GM08714 (cell line): Measurements from ENCODE around the gene PPM1M.

Experiments
- H3K4me3 ChIP-seq: fragments of 200-500 bp; sonication (Bioruptor generic); 2 replicates; pipeline ENCODE4 v1.5.1; 2014; ENCODE audit warnings: mild to moderate bottlenecking, low read length, inconsistent platforms
- ZNF274 ChIP-seq: IDR thresholded peaks from 2 replicates; pipeline ENCODE4 v1.6.1; 2012; ENCODE audit warnings: mild to moderate bottlenecking, low read depth, low read length

Gene PPM1M

GRCh38 chr3:52294320-52295150 is 49.0 kb downstream of the PPM1M start:
- TF ChIP-seq ZNF274 = no peak
- no peak overlapping the region for H3K4me3 ChIP-seq

GRCh38 chr3:52295671-52296208 is 50.2 kb downstream of the PPM1M start:
- TF ChIP-seq ZNF274 = no peak
- no peak overlapping the region for H3K4me3 ChIP-seq

GRCh38 chr3:52297242-52298148 is 51.9 kb downstream of the PPM1M start:
- TF ChIP-seq ZNF274 = no peak
- no peak overlapping the region for H3K4me3 ChIP-seq

- TF ChIP-seq ZNF274 = no peak
- H3K4me3 ChIP-seq = no peak overlapping the region
Observed at GRCh38 chr3:52298149-52299098, 52.9 kb downstream of the PPM1M start.

- no peak for TF ChIP-seq ZNF274
- H3K4me3 ChIP-seq = no peak overlapping the region
Observed at GRCh38 chr3:52299247-52299878, 53.8 kb downstream of the PPM1M start.
